NB4 (cell line): ENCODE measurements around the gene DCLRE1A.

Source experiments
- POLR2A ChIP-seq: IDR thresholded peaks from 2 replicates; pipeline ENCODE4 v1.6.1; 2011; ENCODE audit warnings: mild to moderate bottlenecking; ENCODE audit not compliant: insufficient read length; ENCODE audit errors: extremely low read depth
- TF ChIP-seq, protein P1 (sequence below): IDR thresholded peaks from one replicate; pipeline ENCODE4 v1.5.1; 2012; ENCODE audit warnings: low read depth, low read length
- TF ChIP-seq, protein P2 (sequence below): IDR thresholded peaks from 2 replicates; pipeline ENCODE4 v1.6.1; 2011; ENCODE audit warnings: low read depth, low read length

DNA sequence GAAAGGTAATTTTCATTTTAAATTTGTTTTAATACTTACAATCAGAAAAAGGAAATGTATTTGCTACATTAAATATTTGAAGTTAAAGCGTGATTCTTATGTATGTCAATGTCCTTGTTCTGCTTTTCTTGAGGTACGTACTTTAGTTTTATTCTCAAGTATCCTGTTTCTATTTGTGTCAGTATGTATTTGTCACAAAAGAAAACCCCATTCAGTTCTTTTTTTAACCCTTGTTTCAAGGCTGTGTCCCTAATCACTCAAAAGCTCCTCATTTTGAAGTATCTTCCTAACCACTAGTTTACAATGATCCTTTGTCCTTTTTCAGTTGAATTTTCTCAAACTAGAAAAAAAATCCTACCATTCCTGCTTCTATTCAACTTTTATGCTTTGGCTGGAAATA is 25.8 kb upstream of the DCLRE1A start:
- no peak for TF ChIP-seq POLR2A
- TF ChIP-seq, protein P1, sequence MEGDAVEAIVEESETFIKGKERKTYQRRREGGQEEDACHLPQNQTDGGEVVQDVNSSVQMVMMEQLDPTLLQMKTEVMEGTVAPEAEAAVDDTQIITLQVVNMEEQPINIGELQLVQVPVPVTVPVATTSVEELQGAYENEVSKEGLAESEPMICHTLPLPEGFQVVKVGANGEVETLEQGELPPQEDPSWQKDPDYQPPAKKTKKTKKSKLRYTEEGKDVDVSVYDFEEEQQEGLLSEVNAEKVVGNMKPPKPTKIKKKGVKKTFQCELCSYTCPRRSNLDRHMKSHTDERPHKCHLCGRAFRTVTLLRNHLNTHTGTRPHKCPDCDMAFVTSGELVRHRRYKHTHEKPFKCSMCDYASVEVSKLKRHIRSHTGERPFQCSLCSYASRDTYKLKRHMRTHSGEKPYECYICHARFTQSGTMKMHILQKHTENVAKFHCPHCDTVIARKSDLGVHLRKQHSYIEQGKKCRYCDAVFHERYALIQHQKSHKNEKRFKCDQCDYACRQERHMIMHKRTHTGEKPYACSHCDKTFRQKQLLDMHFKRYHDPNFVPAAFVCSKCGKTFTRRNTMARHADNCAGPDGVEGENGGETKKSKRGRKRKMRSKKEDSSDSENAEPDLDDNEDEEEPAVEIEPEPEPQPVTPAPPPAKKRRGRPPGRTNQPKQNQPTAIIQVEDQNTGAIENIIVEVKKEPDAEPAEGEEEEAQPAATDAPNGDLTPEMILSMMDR = no peak
- TF ChIP-seq, protein P2, sequence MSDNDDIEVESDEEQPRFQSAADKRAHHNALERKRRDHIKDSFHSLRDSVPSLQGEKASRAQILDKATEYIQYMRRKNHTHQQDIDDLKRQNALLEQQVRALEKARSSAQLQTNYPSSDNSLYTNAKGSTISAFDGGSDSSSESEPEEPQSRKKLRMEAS = no peak
